HG02610 (cell line): Measurements from ENCODE around the gene INAFM2.

Experiments
- ATAC-seq: cut with Tn5 transposase; IDR thresholded peaks from one replicate; pipeline ENCODE4 v1.9.1; 2021; ENCODE audit warnings: mild to moderate bottlenecking, moderate library complexity; ENCODE audit not compliant: unreplicated experiment

Gene INAFM2

GRCh38 chr15:40287505-40287904, 36.0 kb upstream of the INAFM2 start:
- no peak for ATAC-seq

- no peak for ATAC-seq
Measured at GRCh38 chr15:40287968-40288367, 35.5 kb upstream of the INAFM2 start.

- no peak for ATAC-seq
Measured at GRCh38 chr15:40289140-40289775, 34.2 kb upstream of the INAFM2 start.

GRCh38 chr15:40290545-40290917, 33.0 kb upstream of the INAFM2 start:
- no peak for ATAC-seq

GRCh38 chr15:40290918-40291574, 32.4 kb upstream of the INAFM2 start:
- no peak for ATAC-seq

- ATAC-seq: no peak
Measured at GRCh38 chr15:40292246-40292645, 31.2 kb upstream of the INAFM2 start.

GRCh38 chr15:40293006-40293405, 30.5 kb upstream of the INAFM2 start:
- ATAC-seq: no peak

- ATAC-seq: no peak
Measured at GRCh38 chr15:40293905-40294895, 29.3 kb upstream of the INAFM2 start.

GRCh38 chr15:40295297-40295696, 28.2 kb upstream of the INAFM2 start:
- ATAC-seq: no peak

- ATAC-seq: no peak
Measured at GRCh38 chr15:40295877-40296560, 27.5 kb upstream of the INAFM2 start.

- ATAC-seq: no peak
Measured at GRCh38 chr15:40296561-40297230, 26.8 kb upstream of the INAFM2 start.

- ATAC-seq: no peak
Measured at GRCh38 chr15:40297356-40297755, 26.1 kb upstream of the INAFM2 start.

GRCh38 chr15:40298216-40298935, 25.1 kb upstream of the INAFM2 start:
- no peak for ATAC-seq

GRCh38 chr15:40300367-40300766, 23.1 kb upstream of the INAFM2 start:
- ATAC-seq: no peak

- ATAC-seq: no peak
Measured at GRCh38 chr15:40300771-40301170, 22.7 kb upstream of the INAFM2 start.

GRCh38 chr15:40301467-40302179, 21.9 kb upstream of the INAFM2 start:
- no peak for ATAC-seq

GRCh38 chr15:40302288-40302886, 21.1 kb upstream of the INAFM2 start:
- ATAC-seq: no peak

GRCh38 chr15:40302981-40303380, 20.5 kb upstream of the INAFM2 start:
- ATAC-seq: no peak

GRCh38 chr15:40303576-40303975, 19.9 kb upstream of the INAFM2 start:
- ATAC-seq: no peak
